HG03135 (cell line): ENCODE results near the gene MEF2D.
A peak's percentile ranks its signal among the peaks of the same experiment; 100 is the strongest.

ENCODE experiments used
- ATAC-seq: cut with Tn5 transposase; IDR thresholded peaks from one replicate; pipeline ENCODE4 v1.9.1; 2021; ENCODE audit warnings: mild to moderate bottlenecking, moderate library complexity; ENCODE audit not compliant: unreplicated experiment

MEF2D gene

DNA sequence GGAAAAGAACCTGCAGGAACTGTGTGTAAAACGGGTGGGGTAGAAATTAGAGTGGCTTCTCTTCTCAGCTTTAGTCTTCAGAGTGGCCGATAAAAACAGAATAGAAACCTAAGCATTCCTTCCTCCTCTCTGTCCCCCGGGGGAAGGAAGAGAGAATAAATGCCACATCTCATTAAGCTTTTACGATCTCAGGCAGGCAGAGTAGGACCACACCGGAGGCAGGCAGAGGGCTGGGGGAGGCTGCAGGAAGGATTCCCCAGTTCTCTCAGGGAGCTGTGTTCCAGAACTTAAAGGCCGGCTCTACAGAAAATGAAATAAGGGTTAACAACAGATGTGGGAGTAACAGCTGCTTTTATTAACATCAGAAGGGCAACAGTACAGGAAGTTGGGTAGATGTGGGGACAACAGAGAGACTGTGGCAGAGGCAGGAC, 24.5 kb upstream of the MEF2D start:
- ATAC-seq = no peak

- ATAC-seq = no peak
These were observed 23.9 kb upstream of the MEF2D start for GRCh38 chr1:156524481-156524869.

- no peak for ATAC-seq
These were observed 23.4 kb upstream of the MEF2D start for GRCh38 chr1:156523801-156524480.

DNA sequence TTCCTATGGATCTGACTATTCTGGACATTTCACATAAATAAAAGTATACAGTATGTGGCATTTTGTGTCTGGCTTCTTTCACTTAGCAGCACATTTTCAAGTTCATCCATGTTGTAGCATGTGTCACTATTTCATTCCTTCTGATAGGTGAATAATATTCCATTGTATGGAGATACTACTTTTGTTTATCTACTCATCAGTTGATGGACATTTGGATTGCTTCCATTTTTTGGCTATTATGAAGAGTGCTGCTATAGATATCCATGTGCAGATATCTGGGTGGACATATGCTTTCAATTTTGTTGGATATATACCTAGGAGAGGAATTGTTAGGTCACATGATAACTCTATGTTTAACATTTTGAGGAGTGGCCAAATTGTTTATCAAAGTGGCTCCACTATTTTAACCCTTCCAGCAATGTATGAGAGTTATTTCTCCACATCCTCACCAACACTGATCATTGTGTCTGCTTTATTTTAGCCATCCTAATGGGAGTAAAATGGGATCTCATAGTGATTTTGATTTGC, 21.9 kb upstream of the MEF2D start:
- no peak for ATAC-seq

DNA sequence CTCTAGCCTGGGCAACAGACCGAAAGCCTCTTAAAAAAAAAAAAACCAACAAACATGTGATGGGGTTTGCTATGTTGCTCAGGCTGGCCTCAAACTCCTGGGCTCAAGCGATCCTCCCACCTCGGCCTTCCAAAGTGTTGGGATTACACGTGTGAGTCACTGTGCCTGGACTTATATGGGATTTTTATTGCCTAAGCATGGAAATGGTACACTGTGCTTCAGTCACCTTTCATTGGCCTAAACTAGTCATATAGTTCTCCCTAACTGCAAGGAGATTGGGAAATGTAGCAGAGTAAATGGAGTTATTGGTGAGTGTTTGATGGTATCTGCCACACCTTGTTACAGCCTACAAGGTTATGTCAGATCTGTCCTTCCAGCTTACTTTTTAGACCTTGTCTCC, 17.2 kb upstream of the MEF2D start:
- ATAC-seq = no peak

- no peak for ATAC-seq
These were observed 16.2 kb upstream of the MEF2D start for GRCh38 chr1:156516821-156517220.

DNA sequence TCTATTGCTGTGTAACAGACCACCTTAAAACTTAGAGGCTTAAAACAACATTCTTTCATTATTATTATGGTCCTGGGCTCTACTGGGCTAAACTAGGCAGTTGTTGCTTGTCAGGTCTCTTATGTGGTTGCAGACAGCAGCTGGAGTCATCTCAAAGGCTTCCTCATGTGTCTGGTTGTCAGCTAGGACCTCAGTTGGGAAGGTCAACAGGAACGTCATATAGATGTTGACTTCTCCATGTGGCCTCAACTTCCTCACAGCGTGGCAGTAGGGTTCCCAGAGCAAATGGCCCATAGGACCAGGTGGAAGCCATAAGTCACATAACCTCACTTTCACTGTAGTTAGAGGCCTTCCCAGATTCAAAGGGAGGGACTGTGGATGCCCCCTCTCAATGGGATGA, 15.4 kb upstream of the MEF2D start:
- no peak for ATAC-seq

DNA sequence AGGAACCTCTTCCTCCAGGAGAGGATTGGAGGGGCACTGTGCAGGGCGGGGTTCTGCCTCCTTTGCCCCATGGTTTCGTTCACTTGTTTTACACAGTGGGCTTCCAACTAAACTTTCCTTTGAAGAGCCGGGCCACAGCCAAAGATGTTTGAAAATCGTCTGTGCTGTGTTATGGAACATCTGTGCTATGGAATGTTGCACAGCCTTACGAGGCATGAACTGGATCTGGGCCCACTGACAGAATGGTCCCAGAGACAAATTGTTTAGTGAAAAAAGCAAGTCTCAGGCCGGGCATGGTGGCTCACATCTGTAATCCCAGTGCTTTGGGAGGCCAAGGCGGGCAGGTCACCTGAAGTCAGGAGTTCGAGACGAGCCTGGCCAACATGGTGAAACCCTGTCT, 12.6 kb upstream of the MEF2D start:
- no peak for ATAC-seq

- no peak for ATAC-seq
These were observed 11.1 kb upstream of the MEF2D start for GRCh38 chr1:156511644-156512043.

DNA sequence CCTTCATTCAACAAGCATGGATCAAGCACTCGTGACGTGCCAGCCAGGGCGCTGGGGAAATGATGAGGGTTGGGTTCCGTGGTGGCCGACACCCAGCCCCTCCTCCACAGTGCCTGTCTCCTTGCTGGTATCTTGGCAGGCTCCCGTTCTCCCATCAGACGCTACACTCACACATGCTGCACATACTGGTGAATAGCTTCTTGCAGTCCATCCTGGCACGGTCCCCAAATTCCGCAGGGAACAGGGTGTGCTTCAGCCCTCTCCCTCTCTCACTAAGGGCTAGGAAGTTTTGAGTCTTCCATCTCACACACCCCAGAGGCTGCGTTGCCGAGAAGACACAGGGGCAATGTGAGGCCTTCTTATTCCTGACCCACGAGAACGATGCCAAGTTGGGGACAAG, 10.1 kb upstream of the MEF2D start:
- no peak for ATAC-seq

DNA sequence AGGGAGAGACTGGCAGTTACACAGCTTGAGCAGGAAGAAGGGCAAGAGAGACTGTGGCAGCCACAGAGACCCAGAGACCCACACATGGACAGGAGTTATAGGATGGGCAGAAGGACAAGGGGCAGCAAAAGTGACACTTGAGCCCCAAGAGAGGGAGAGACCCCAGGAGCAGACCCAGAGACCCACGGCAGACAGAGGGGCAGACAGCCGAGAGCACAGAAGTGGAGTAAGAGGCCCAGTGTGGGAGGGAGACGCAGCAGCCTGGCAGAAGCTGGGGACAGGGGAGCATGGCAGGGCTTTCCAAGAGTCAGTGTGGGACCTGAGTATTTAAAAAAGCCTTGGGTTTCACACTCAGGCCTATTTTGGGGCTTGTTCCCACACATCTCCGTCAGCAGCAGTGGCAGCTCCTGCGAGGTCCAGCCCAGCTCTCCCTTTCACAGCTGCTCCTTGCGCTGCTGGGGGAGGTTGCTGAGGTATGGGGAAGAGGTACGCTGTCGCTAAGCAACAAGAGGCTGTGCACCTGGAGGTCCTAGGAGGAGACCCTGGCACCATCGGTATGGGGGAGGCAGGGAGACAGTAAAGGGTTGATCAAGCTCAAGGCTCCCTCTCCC, 9.0 kb upstream of the MEF2D start:
- no peak for ATAC-seq

DNA sequence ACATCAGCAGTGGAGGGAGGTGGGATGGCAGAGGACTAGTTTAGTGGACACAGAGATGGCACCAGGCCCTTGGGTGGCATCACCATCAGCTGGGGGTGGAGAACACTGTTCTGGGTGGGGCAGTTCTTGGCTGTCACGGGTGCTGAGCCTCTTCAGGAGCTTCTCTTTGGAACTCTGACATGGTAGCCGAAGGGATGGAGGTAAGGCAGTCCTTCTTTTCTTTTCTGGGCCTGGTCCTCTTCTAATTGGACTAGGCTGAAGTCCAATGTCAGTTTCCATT, 8.3 kb upstream of the MEF2D start:
- ATAC-seq = no peak

DNA sequence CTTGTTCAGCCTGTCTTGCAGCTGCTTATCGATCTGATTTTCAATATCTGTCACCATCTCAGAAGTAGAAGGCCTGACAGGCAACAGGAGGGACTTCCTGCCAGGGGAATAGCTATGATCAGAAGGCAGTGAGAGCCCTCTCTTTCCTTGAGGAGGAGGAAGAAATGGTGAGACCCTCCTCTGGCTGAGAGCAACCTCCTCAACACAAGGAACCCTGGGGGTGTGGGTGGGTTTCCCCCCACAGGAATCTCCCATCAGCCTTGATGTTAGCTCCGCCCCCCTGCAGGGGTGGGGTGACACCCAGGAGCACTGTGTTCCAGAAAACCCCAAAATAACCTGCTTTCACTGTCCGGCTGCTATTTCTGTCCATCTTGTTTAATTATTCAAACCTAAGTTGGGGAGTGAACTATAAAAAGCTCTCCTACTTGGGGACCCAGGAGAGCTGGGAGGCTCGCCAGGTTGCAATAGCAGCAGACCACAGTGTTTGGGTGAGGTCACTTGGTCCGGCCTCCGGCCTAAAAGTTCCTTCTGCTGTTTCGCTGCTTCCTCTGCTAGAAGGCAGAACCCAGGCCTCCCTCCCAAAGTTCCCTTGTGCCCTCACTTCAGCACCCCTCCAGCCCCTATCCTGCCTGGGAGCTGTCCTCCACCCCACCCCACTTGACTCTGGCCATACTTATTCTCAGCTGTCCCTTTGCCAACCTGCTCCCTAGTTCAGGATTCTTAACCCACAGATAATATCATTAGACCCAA, 7.8 kb upstream of the MEF2D start:
- no peak for ATAC-seq

- no peak for ATAC-seq
These were observed 5.9 kb upstream of the MEF2D start for GRCh38 chr1:156506450-156506849.

DNA sequence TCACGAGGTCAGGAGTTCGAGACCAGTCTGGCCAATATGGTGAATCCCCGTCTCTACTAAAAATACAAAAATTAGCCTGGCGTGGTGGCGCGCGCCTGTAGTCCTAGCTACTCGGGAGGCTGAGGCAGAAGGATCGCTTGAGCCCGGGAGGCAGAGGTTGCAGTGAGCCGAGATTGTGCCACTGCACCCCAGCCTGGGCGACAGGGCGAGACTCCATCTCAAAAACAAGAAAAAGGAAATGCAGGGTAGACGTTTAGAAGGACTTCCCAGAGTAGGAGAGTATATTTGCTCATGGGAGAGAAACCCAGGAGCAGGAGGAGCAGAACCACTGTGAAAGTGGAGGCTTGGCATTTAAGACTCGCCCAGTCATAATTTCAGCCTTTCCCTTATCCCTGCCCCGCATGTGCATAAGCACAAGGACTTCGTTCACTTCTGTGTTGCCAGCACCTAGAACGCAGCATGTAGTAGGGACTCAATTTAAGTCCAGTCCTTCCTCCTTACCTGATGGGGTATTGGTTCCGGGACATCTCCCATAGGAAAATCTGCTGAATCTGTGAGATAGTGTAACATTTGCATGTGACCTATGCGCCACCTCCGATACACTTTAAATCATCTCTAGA, 5.2 kb upstream of the MEF2D start:
- ATAC-seq = no peak

DNA sequence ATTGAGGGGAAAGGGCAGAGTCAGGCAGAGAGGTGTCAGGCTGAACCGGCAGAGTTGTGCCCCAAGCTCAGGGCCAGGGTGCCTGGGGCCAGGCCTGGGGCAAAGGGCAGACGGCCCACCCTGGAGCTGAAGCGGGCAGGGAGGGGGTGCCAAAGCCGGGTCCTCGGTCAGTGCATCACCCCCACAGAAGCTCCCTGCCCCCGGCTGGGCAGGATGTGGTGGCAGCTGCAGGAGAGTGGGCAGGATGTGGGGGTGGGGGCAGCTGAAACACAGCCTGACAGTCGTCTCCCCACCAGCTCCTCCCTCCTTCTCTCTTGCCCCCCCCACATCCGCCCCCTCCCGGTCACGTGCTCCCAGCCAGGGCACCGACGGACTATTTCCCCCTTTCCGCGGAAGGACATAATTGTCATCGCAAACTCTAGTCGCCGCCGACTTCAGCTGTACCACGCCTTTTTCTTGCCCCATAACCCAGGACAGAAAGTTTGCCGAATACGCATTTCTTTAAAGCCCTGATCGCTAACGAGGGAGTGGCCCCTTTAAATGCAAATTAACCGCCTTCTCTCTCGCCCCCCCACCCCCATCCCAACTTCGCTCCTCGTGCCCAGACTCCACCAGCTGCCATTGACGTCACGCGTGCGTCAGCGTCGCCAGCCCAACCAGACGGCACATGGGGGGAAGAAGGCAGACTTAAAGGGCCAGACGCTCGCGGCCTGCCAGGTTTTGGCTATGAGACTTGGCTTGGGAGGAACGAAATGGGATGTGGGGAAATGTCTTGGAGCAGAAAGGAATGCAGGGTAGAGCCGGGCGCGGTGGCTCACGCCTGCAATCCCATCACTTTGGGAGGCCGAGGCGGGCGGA, 4.5 kb upstream of the MEF2D start:
- ATAC-seq = peak; percentile 30

DNA sequence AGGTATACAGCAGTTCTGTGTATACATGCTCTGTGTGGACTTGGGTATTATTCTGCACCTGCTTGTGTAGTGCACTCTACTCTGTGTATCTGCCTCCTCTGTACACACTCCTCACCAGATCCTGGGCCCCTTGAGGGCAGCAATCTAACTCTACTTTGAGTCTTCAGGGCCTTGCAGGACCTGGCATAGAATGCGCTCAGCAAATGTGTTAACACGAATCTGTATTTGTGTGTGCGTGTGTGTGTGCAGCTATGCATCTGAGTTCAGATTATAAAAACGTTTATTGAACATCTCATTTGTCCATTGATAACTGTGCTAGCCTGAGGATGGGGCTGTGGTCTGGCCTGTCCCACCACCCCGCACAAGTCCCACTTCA, 3.9 kb upstream of the MEF2D start:
- ATAC-seq = no peak

- no peak for ATAC-seq
These were observed 3.3 kb upstream of the MEF2D start for GRCh38 chr1:156503698-156504437.

- no peak for ATAC-seq
These were observed 2.5 kb upstream of the MEF2D start for GRCh38 chr1:156502894-156503697.
